Measurements from ENCODE around the gene BMERB1. TPM values are rescaled to one million over a fixed set of nuclear protein-coding genes. Genes with fewer than 3 reads are reported as not detected.
A peak's percentile ranks its signal among the peaks of the same experiment; 100 is the strongest.

The BMERB1 gene
- total and polyA plus RNA-seq, 9 of the 15 experiments (the other 6 are each of a cell fraction or from before 2014, with no cell fraction given), result 0.29 to 2.9 (median 0.94) TPM

DNA sequence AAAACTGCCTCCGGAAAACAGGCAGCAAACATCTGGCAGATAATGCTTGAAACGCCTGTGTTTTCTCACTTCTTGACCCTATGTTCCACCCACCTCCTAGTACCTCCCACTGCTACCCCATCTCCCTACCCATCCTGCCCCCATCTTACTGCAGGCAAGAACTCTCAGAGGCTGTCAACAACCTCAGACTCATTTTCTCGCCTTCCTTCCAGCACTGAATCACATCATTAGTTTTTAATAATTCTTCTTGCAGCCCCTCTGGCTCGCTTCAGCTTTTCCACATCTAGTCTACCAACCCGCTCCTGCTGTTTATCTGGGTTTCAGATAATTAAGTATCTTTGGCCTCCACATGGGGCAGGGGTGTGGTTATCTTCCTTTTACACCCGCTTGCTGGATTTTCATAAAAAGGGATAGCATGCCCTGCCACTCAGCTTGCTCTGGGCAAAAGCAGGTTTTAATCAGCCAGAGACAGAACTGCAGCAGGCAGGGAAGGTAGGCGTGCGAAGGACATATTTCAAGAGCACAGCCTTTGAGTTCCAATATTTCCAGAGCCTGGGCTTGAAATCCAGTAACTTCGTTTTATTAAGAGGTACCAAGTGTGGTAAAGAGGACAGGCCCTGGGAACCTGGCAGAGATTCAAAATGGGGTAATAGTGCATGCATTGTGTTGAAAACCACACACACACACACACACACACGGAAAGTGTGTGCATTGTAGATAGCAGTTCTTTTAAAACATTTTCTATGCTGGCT is 87.5 kb downstream of the BMERB1 start (continued):
- TF ChIP-seq, protein P1, sequence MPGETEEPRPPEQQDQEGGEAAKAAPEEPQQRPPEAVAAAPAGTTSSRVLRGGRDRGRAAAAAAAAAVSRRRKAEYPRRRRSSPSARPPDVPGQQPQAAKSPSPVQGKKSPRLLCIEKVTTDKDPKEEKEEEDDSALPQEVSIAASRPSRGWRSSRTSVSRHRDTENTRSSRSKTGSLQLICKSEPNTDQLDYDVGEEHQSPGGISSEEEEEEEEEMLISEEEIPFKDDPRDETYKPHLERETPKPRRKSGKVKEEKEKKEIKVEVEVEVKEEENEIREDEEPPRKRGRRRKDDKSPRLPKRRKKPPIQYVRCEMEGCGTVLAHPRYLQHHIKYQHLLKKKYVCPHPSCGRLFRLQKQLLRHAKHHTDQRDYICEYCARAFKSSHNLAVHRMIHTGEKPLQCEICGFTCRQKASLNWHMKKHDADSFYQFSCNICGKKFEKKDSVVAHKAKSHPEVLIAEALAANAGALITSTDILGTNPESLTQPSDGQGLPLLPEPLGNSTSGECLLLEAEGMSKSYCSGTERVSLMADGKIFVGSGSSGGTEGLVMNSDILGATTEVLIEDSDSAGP (CRISPR knock-in tag; IDR thresholded peaks at IDR 0.05), result no peak
- TF ChIP-seq CBX2 (IDR thresholded peaks at IDR 0.05; ENCODE audit: insufficient read depth, low read length, poor library complexity, severe bottlenecking), result no peak
- TF ChIP-seq THRAP3 (IDR thresholded peaks at IDR 0.05; ENCODE audit: borderline replicate concordance), result no peak
- no peak; the same call in 1 of the 2 replicates for TF ChIP-seq RAD51 (IDR thresholded peaks at IDR 0.05; ENCODE audit: borderline replicate concordance, low read depth)
- peak; percentile 63; the same call in 1 of the 2 replicates for TF ChIP-seq BCOR (IDR thresholded peaks at IDR 0.05)
- TF ChIP-seq ZNF311 (CRISPR knock-in tag; IDR thresholded peaks at IDR 0.05), result no peak
- TF ChIP-seq SMAD1 (IDR thresholded peaks at IDR 0.05; ENCODE audit: low read depth, low read length, partially characterized antibody), result peak; percentile 88
- no peak for TF ChIP-seq SREBF1 (IDR thresholded peaks at IDR 0.05; ENCODE audit: borderline replicate concordance, low read depth, low read length)
- TF ChIP-seq POLR2G (IDR thresholded peaks at IDR 0.05; ENCODE audit: low read depth, low read length), result no peak
- no peak for TF ChIP-seq XRCC3 (IDR thresholded peaks at IDR 0.05)
- TF ChIP-seq CREB1 (IDR thresholded peaks at IDR 0.05), result peak; percentile 71
- no peak for TF ChIP-seq CREB1 (CRISPR knock-in tag; IDR thresholded peaks at IDR 0.05)
- peak; percentile 78 for TF ChIP-seq LEF1 (IDR thresholded peaks at IDR 0.05)
- no peak for TF ChIP-seq SRF (CRISPR knock-in tag; IDR thresholded peaks at IDR 0.05)
- TF ChIP-seq, protein P2, sequence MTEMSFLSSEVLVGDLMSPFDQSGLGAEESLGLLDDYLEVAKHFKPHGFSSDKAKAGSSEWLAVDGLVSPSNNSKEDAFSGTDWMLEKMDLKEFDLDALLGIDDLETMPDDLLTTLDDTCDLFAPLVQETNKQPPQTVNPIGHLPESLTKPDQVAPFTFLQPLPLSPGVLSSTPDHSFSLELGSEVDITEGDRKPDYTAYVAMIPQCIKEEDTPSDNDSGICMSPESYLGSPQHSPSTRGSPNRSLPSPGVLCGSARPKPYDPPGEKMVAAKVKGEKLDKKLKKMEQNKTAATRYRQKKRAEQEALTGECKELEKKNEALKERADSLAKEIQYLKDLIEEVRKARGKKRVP (CRISPR knock-in tag; IDR thresholded peaks at IDR 0.05), result no peak
- no peak for TF ChIP-seq POLR2A (conservative IDR thresholded peaks at IDR 0.05)
- TF ChIP-seq ATF7 (IDR thresholded peaks at IDR 0.05), result peak; percentile 43; the same call in 1 of the 2 replicates
- no peak for TF ChIP-seq SIRT6 (IDR thresholded peaks at IDR 0.05; ENCODE audit: low read depth, low read length)
- TF ChIP-seq, protein P3, sequence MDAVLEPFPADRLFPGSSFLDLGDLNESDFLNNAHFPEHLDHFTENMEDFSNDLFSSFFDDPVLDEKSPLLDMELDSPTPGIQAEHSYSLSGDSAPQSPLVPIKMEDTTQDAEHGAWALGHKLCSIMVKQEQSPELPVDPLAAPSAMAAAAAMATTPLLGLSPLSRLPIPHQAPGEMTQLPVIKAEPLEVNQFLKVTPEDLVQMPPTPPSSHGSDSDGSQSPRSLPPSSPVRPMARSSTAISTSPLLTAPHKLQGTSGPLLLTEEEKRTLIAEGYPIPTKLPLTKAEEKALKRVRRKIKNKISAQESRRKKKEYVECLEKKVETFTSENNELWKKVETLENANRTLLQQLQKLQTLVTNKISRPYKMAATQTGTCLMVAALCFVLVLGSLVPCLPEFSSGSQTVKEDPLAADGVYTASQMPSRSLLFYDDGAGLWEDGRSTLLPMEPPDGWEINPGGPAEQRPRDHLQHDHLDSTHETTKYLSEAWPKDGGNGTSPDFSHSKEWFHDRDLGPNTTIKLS (IDR thresholded peaks at IDR 0.05; ENCODE audit: borderline replicate concordance, low read depth), result no peak
- TF ChIP-seq RAD21 (CRISPR knock-in tag; conservative IDR thresholded peaks at IDR 0.05 in 1 of 2, IDR thresholded peaks at IDR 0.05 in 1 of 2), result no peak
- TF ChIP-seq GABPB1 (CRISPR knock-in tag; IDR thresholded peaks at IDR 0.05), result peak; percentile 17; the same call in 1 of the 2 replicates
- 0 out of 2 replicates have a peak, but pooled peaks have one; percentile 55 for TF ChIP-seq TCF7 (IDR thresholded peaks at IDR 0.05; ENCODE audit: borderline replicate concordance)
- no peak for TF ChIP-seq ZKSCAN1 (IDR thresholded peaks at IDR 0.05; ENCODE audit: low read depth, low read length)
- no peak for TF ChIP-seq ZNF586 (CRISPR knock-in tag; conservative IDR thresholded peaks at IDR 0.05)
- TF ChIP-seq SPI1 (IDR thresholded peaks at IDR 0.05; ENCODE audit: borderline replicate concordance, low read depth, low read length), result no peak
- no peak for TF ChIP-seq MTF1 (CRISPR knock-in tag; IDR thresholded peaks at IDR 0.05; ENCODE audit: borderline replicate concordance)

All from K562 (cell line).